Esophagus (tissue), 2 donors: ENCODE data around the gene RASSF5. TPM values are rescaled to one million over a fixed set of nuclear protein-coding genes. Genes with fewer than 3 reads are reported as not detected.

Source experiments
- H3K27ac ChIP-seq, 2 donors: one replicate each; pipeline ENCODE4 v1.5.1; 2013; ENCODE audit warnings: low read depth in 2 of 2, mild to moderate bottlenecking in 2 of 2, inconsistent platforms in 1 of 2, low read length in 1 of 2, moderate library complexity in 1 of 2
- H3K27me3 ChIP-seq, 2 donors: one replicate each; pipeline ENCODE4 v1.6.1; 2013; ENCODE audit warnings: low read length in 2 of 2, control low read depth in 1 of 2, mild to moderate bottlenecking in 1 of 2; ENCODE audit not compliant: insufficient read depth in 2 of 2, control insufficient read depth in 1 of 2
- H3K36me3 ChIP-seq, 2 donors: one replicate each; pipeline ENCODE4 v1.6.1; 2013; ENCODE audit warnings: low read length in 1 of 2; ENCODE audit not compliant: control insufficient read depth in 2 of 2, insufficient read depth in 2 of 2
- H3K4me1 ChIP-seq, 2 donors: one replicate each; pipeline ENCODE4 v1.6.1; 2013; ENCODE audit warnings: low read length in 1 of 2; ENCODE audit not compliant: control insufficient read depth in 2 of 2, insufficient read depth in 2 of 2
- H3K4me3 ChIP-seq, 2 donors: one replicate each; pipeline ENCODE4 v1.5.1; 2013; ENCODE audit warnings: low read length in 2 of 2, mild to moderate bottlenecking in 2 of 2, low read depth in 1 of 2, moderate library complexity in 1 of 2
- H3K9me3 ChIP-seq, 2 donors: one replicate each; pipeline ENCODE4 v1.6.1; 2013; ENCODE audit warnings: mild to moderate bottlenecking in 2 of 2, low read depth in 1 of 2, low read length in 1 of 2, moderate library complexity in 1 of 2; ENCODE audit not compliant: control insufficient read depth in 2 of 2, insufficient read depth in 1 of 2
- WGBS, 2 donors: extraction: QIAGEN DNeasy Blood & Tissue Kit; methylation state at CpG; one replicate each; pipeline ENCODE4 v1.1.7; 2013; 5-methylcytosine and 5-hydroxymethylcytosine counted together
- polyA plus RNA-seq, 2 donors: library from polyadenylated mRNA; stranded (reverse); fragments of 200-250 nt; gene quantifications; one replicate each; pipeline ENCODE4 v1.2.3, GENCODE V29; 2013
- donor health status: healthy with polysubstance abuse.
- donor health status: Bipolar disorder and iron deficiency.

RASSF5 gene, protein sequence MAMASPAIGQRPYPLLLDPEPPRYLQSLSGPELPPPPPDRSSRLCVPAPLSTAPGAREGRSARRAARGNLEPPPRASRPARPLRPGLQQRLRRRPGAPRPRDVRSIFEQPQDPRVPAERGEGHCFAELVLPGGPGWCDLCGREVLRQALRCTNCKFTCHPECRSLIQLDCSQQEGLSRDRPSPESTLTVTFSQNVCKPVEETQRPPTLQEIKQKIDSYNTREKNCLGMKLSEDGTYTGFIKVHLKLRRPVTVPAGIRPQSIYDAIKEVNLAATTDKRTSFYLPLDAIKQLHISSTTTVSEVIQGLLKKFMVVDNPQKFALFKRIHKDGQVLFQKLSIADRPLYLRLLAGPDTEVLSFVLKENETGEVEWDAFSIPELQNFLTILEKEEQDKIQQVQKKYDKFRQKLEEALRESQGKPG
- polyA plus RNA-seq, result 10 to 100 TPM; 22.2 to 27.3 TPM

GRCh38 chr1:206507284-206508129 is at the start of gene RASSF5:
RASSF5 (plus strand) TSS chr1:206507531; CDS start chr1:206507603, 72 bp downstream.
- Histone ChIP-seq H3K4me3 (peak within 1 kb of the TSS; percentile 77 to 85), H3K27me3 (no peaks in the 10 kb centered on the region), H3K27ac (peak within 1 kb of the TSS; percentile 72 to 82), H3K36me3 (no peaks in the 10 kb centered on the region), H3K4me1 (peaks cover 7 to 13% of the 10 kb centered on the region in 2 donors), H3K9me3 (no peaks in the 10 kb centered on the region)
- 2% methylated on average over 83 to 97 of the region's 97 CpGs for WGBS, 2 donors

GRCh38 chr1:206459703-206460102 is 47.6 kb upstream of the RASSF5 start:
- Histone ChIP-seq H3K27me3 (no peaks in the 10 kb centered on the region), H3K4me3 (no peak overlapping the region), H3K27ac (no peak overlapping the region), H3K4me1 (peaks cover 0 to 11% of the 10 kb centered on the region in 2 donors), H3K36me3 (peaks cover 0 to 8% of the 10 kb centered on the region in 2 donors), H3K9me3 (no peaks in the 10 kb centered on the region)
- WGBS, 2 donors, result 95 to 97% methylated on average over 4 of the region's 4 CpGs

- Histone ChIP-seq H3K27me3 (no peaks in the 10 kb centered on the region), H3K4me1 (peaks cover 0 to 11% of the 10 kb centered on the region in 2 donors), H3K9me3 (no peaks in the 10 kb centered on the region)
Measured at GRCh38 chr1:206460836-206461426, 46.4 kb upstream of the RASSF5 start.

DNA sequence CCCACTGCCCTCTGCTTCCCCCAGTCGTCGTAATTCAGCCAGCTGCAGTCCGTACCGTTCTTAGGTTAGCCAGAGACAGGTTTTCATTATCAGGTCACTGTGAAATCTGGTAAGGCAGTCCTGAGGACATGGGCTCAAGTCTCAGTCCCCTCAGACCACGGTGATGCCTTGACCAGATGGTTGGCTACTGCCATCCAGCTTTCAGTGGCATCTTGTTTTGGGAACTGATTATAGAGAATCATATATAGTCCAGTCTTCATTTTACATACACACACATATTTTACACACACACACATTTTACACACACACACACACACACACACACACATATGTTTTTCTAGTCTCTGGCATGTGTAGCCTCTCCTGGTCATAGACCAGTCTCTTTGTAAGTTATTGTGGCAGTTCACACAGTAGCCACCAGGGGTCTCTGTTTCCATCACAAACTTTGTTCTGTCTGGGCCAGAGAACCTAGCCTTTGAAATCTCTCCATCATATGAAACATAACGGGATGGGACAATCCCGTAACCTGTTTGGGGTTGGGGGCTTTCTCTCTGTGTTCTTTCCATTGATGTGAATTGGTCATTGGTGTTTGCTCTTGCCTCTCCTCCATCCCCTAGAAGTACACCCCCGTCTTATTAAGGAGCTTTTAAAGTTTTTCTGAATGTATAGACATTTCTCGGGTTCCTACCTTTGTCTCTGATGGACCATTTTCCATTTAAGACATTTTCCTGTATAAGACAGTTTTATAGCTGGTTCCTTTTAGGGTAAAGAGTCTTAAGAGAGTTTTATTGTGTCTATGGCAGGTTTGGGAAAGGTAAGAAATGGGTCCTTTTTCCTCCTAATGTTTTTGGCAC is 45.5 kb upstream of the RASSF5 start:
- no peaks in the 10 kb centered on the region for H3K9me3 ChIP-seq
- no peaks in the 10 kb centered on the region for H3K27me3 ChIP-seq
- H3K4me3 ChIP-seq, result no peak overlapping the region
- H3K4me1 ChIP-seq, result peaks cover 0 to 8% of the 10 kb centered on the region in 2 donors
- no peak overlapping the region for H3K27ac ChIP-seq
- peaks cover 0 to 3% of the 10 kb centered on the region in 2 donors for H3K36me3 ChIP-seq
- 60 to 70% methylated on average over 9 of the region's 9 CpGs for WGBS, 2 donors

More at GRCh38 chr1:206460836-206461426, 46.4 kb upstream of the RASSF5 start:
- 81 to 85% methylated on average over 17 of the region's 17 CpGs for WGBS, 2 donors
- peak overlapping the region in 1 of 2 donors; percentile 40 for H3K27ac ChIP-seq
- peaks cover 0 to 3% of the 10 kb centered on the region in 2 donors for H3K36me3 ChIP-seq
- H3K4me3 ChIP-seq, result no peak overlapping the region

DNA sequence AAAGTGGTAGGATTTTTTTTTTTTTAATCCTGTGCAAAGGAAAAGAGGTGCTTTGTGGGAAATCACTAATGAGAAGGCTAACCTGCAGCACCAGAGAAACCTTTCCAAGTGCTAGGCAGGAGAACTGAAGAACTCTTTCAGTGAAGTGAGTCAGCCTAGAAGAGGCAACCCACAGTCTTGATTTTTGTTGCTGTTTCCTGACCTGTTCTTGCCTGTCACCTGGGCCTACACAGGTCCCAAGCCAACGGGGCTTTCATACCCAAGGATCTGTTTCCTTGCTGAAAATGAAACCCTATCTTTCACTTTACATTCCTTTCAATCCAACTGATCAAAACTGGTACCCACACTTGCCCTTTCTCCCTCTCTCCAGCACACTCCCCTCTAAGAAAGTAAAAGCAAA is 44.2 kb upstream of the RASSF5 start:
- 47 to 50% methylated on average over 1 of the region's 1 CpG for WGBS, 2 donors
- Histone ChIP-seq H3K9me3 (no peaks in the 10 kb centered on the region), H3K4me3 (no peak overlapping the region), H3K27ac (no peak overlapping the region), H3K27me3 (no peaks in the 10 kb centered on the region), H3K4me1 (peaks cover 0 to 10% of the 10 kb centered on the region in 2 donors), H3K36me3 (peaks cover 0 to 3% of the 10 kb centered on the region in 2 donors)

GRCh38 chr1:206463911-206464310 is 43.4 kb upstream of the RASSF5 start:
- H3K27ac ChIP-seq, result no peak overlapping the region
- H3K4me3 ChIP-seq, result no peak overlapping the region
- no peaks in the 10 kb centered on the region for H3K9me3 ChIP-seq

GRCh38 chr1:206464456-206464964 is 42.8 kb upstream of the RASSF5 start:
- H3K9me3 ChIP-seq, result no peaks in the 10 kb centered on the region
- peaks cover 0 to 13% of the 10 kb centered on the region in 2 donors for H3K4me1 ChIP-seq
- 67 to 68% methylated on average over 4 of the region's 4 CpGs for WGBS, 2 donors
- H3K27me3 ChIP-seq, result no peaks in the 10 kb centered on the region
- H3K27ac ChIP-seq, result no peak overlapping the region
- peaks cover 0 to 3% of the 10 kb centered on the region in 2 donors for H3K36me3 ChIP-seq
- H3K4me3 ChIP-seq, result no peak overlapping the region

More at GRCh38 chr1:206463911-206464310, 43.4 kb upstream of the RASSF5 start:
- H3K4me1 ChIP-seq, result peaks cover 0 to 10% of the 10 kb centered on the region in 2 donors
- H3K27me3 ChIP-seq, result no peaks in the 10 kb centered on the region
- H3K36me3 ChIP-seq, result peaks cover 0 to 3% of the 10 kb centered on the region in 2 donors
- 66 to 78% methylated on average over 8 of the region's 8 CpGs for WGBS, 2 donors

DNA sequence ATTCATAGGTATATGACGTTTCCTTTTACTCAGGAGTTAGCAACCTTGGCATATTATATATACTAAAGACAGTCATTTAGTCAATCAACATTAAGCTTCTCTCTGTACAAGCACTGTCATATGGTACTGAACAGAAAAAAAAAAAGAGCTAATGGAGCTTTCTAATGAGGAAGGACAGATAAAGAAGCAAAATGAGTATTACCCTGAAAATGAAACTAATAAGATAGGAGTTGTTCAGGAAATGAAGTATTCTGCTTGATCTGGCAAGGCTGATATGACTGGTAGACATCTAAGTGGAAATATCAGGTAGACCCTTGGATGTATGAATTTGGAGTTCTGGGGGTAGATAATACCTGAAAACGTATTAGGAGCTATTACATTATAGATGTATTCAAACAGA is 41.4 kb upstream of the RASSF5 start:
- H3K9me3 ChIP-seq, result no peaks in the 10 kb centered on the region
- no peak overlapping the region for H3K27ac ChIP-seq
- H3K4me3 ChIP-seq, result no peak overlapping the region
- 61 to 80% methylated on average over 2 of the region's 2 CpGs for WGBS, 2 donors
- H3K27me3 ChIP-seq, result no peaks in the 10 kb centered on the region
- peaks cover 0 to 2% of the 10 kb centered on the region in 2 donors for H3K36me3 ChIP-seq
- peaks cover 9 to 19% of the 10 kb centered on the region in 2 donors for H3K4me1 ChIP-seq
